GM23338 (cell line): Measurements from ENCODE around the gene TNFRSF4.

Experiments used
- CREB1 ChIP-seq: fragments of 250-450 bp; sonication (Bioruptor Pico); IDR thresholded peaks from 2 replicates; pipeline ENCODE4 v1.5.0; 2020; ENCODE audit warnings: low read depth, mild to moderate bottlenecking, moderate library complexity
- EZH2 ChIP-seq: fragments of 200-600 bp; sonication (generic); IDR thresholded peaks from one replicate; pipeline ENCODE4 v1.8.0; 2017; ENCODE audit warnings: antibody characterized with exemption, mild to moderate bottlenecking, low read depth; ENCODE audit not compliant: unreplicated experiment
- EZH2phosphoT487 ChIP-seq: fragments of 200-600 bp; sonication (generic); IDR thresholded peaks from one replicate; pipeline ENCODE4 v1.8.1; 2018; ENCODE audit warnings: antibody characterized with exemption; ENCODE audit not compliant: unreplicated experiment
- JUNB ChIP-seq: IDR thresholded peaks from one replicate; pipeline ENCODE4 v1.6.1; 2016; ENCODE audit warnings: antibody characterized with exemption; ENCODE audit not compliant: unreplicated experiment
- POLR2AphosphoS5 ChIP-seq: IDR thresholded peaks from 2 replicates; pipeline ENCODE4 v1.6.1; 2016; ENCODE audit warnings: antibody characterized with exemption, low read depth
- ZNF331 ChIP-seq: fragments of 250-450 bp; sonication (Bioruptor Pico); IDR thresholded peaks from 2 replicates; pipeline ENCODE4 v1.5.0; 2020; ENCODE audit warnings: low read depth, mild to moderate bottlenecking, moderate library complexity
- TF ChIP-seq, protein P1 (sequence below), 2 experiments: fragments of 200-600 bp in 1 of 2; sonication (generic) in 1 of 2; conservative IDR thresholded peaks; 2 replicates each; pipeline versions ENCODE4 v1.5.1 to v1.6.1; 2016 to 2017; ENCODE audit warnings: antibody characterized with exemption in 2 of 2, low read depth in 2 of 2, mild to moderate bottlenecking in 2 of 2, moderate library complexity in 1 of 2
- TF ChIP-seq, protein P2 (sequence below): IDR thresholded peaks from one replicate; pipeline ENCODE4 v1.6.1; 2018; ENCODE audit warnings: antibody characterized with exemption; ENCODE audit not compliant: unreplicated experiment
- TF ChIP-seq, protein P3 (sequence below): IDR thresholded peaks from 2 replicates; pipeline ENCODE4 v1.6.1; 2016; ENCODE audit warnings: antibody characterized with exemption

DNA sequence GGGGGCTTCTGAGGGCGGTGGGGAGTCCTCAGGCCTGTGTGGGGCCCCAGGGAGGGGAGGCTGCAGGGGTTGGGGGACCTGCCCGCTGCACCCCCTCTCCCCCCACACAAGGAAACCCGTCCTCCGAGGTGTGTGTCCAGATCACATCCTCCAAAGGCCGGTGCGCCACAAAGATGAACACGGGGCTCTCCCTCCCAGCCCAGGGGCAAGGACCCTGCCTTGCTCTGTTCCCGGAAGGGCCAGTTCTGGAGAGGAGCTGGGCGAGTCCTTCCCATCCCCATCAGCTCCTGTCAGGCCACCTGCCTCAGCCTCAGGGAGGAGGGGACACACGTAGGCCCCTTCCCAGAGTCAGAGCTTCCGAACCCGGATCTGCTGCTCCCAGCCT is 42.8 kb downstream of the TNFRSF4 start:
- TF ChIP-seq, protein P1, sequence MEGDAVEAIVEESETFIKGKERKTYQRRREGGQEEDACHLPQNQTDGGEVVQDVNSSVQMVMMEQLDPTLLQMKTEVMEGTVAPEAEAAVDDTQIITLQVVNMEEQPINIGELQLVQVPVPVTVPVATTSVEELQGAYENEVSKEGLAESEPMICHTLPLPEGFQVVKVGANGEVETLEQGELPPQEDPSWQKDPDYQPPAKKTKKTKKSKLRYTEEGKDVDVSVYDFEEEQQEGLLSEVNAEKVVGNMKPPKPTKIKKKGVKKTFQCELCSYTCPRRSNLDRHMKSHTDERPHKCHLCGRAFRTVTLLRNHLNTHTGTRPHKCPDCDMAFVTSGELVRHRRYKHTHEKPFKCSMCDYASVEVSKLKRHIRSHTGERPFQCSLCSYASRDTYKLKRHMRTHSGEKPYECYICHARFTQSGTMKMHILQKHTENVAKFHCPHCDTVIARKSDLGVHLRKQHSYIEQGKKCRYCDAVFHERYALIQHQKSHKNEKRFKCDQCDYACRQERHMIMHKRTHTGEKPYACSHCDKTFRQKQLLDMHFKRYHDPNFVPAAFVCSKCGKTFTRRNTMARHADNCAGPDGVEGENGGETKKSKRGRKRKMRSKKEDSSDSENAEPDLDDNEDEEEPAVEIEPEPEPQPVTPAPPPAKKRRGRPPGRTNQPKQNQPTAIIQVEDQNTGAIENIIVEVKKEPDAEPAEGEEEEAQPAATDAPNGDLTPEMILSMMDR (conservative IDR thresholded peaks at IDR 0.05; ENCODE audit: low read depth in 2 of 2): no peak
- TF ChIP-seq EZH2 (no peak), POLR2AphosphoS5 (no peak), JUNB (no peak), ZNF331 (CRISPR knock-in tag) (no peak), CREB1 (CRISPR knock-in tag) (no peak), EZH2phosphoT487 (no peak)
- TF ChIP-seq, protein P2, sequence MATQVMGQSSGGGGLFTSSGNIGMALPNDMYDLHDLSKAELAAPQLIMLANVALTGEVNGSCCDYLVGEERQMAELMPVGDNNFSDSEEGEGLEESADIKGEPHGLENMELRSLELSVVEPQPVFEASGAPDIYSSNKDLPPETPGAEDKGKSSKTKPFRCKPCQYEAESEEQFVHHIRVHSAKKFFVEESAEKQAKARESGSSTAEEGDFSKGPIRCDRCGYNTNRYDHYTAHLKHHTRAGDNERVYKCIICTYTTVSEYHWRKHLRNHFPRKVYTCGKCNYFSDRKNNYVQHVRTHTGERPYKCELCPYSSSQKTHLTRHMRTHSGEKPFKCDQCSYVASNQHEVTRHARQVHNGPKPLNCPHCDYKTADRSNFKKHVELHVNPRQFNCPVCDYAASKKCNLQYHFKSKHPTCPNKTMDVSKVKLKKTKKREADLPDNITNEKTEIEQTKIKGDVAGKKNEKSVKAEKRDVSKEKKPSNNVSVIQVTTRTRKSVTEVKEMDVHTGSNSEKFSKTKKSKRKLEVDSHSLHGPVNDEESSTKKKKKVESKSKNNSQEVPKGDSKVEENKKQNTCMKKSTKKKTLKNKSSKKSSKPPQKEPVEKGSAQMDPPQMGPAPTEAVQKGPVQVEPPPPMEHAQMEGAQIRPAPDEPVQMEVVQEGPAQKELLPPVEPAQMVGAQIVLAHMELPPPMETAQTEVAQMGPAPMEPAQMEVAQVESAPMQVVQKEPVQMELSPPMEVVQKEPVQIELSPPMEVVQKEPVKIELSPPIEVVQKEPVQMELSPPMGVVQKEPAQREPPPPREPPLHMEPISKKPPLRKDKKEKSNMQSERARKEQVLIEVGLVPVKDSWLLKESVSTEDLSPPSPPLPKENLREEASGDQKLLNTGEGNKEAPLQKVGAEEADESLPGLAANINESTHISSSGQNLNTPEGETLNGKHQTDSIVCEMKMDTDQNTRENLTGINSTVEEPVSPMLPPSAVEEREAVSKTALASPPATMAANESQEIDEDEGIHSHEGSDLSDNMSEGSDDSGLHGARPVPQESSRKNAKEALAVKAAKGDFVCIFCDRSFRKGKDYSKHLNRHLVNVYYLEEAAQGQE: no peak
- TF ChIP-seq, protein P3, sequence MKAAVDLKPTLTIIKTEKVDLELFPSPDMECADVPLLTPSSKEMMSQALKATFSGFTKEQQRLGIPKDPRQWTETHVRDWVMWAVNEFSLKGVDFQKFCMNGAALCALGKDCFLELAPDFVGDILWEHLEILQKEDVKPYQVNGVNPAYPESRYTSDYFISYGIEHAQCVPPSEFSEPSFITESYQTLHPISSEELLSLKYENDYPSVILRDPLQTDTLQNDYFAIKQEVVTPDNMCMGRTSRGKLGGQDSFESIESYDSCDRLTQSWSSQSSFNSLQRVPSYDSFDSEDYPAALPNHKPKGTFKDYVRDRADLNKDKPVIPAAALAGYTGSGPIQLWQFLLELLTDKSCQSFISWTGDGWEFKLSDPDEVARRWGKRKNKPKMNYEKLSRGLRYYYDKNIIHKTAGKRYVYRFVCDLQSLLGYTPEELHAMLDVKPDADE: no peak
